HG02970 (cell line): ENCODE data around the gene ZFP64.
"Not testable (repeated sequence)": the region's sequence is repeated elsewhere in the genome, so short reads cannot be mapped to it uniquely, and the experiment has no call there.

Source experiments
- ATAC-seq: cut with Tn5 transposase; IDR thresholded peaks from one replicate; pipeline ENCODE4 v1.9.1; 2021; ENCODE audit warnings: mild to moderate bottlenecking, moderate library complexity, moderate number of reproducible peaks; ENCODE audit not compliant: unreplicated experiment, low FRiP score

The ZFP64 gene

DNA sequence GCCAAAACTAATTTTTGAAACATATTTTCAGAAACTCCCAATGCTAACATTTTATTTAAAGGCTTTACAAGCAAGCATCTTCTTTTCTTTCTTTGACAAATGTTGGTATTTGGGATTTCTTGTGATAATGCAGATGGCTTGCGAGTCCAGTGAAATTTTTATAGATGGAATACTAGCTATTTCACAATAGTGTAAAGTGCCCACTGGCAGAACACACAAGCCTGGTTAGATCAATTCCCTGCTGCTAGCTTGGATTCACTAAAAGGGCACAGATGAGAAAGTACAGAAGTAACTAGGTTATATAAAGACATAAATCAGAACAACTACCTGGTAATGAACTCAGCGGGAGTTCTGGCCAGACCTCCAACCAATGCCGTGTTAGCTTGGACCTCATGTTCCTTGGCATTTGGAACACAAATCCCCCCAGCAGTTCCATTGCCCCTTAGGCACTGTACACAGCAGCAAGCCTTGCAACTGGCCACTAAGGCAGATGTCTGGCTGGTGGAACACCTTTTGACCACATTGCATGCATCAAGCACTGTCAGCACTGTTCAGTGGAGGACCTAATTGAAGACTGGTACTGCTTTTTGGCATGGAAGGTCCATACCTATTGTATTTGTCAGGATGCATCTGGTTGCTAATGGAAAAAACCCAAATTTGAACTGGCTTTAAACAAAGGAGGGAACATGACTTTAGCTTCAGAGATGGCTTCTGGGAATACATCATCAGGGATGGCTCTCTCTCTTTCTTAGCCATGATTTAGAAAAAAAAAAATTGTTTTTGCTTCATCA lies 15.6 kb upstream of the ZFP64 start:
- ATAC-seq, result no peak

DNA sequence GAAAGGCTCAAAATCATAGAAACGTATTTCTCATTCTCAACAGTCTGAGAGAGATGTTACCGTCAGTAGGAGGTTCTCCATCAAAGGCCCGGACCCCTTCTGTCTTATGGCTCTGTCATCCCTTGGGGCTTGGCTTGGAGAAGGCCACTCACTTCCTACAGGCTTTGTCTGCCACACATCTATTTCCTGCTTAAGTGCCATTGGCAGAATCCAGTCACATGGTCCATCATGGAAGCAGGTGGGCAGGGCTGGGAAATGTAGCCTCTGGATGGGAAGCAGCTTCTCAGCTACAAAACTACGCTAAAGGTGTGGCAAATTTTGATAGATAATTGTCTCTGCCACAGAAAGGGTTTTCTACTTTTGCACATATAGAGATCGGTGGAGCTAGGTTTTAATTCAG lies 12.6 kb upstream of the ZFP64 start:
- ATAC-seq, result no peak

- ATAC-seq, result no peak
Measured at GRCh38 chr20:52201395-52201794, 9.8 kb upstream of the ZFP64 start.

GRCh38 chr20:52200870-52201269 lies 9.3 kb upstream of the ZFP64 start:
- no peak for ATAC-seq

DNA sequence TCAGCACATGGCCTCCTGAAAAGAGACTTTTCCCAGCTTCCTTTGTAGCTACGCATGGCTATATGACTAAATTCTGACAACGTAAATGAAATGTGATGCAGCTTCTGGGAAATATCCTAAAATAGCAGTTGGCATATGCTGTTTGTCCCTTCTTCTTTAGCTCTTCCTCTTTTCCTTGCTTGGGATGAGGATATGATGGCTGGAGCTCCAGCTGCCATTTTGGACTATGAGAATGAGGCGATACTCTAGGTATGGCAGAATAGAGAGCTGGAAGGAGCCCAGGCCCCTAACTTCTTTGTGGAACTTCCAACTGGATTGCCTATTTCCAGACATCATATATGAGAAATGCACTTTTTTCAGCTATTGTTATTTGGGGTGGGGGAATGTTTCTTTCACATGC lies 5.3 kb upstream of the ZFP64 start:
- no peak for ATAC-seq

DNA sequence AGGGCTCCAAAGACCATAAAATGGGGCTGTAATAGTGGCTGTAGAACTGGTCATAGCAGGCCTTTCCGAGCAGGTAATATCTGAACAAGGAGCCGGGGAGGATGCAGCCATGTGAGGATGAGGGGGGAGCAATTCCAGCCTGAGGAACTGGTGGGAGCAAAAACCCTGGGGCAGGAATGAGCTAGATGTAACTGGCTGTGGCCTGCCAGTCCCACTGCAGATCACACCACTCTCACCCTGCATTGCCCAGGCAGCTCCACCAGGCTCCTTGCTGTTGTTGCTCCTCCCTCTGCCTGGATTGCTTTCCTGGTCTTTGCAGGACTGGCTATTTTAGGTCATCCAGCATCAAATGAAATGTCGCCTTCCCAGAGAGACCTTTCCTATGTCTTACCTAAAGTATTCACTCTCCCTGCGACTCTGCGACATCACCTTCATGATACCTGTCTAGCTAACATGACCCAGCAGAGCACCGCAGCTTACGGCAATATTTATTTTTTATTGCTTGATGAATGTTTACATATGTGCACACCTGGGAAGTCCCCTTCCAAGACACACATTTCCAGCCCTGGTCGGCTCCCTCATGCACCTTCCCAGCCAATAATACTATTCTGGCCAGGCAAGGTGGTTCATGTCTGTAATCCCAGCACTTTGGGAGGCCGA lies 2.4 kb upstream of the ZFP64 start:
- ATAC-seq, result no peak

GRCh38 chr20:52193133-52193532 lies 1.6 kb upstream of the ZFP64 start:
- no peak for ATAC-seq

DNA sequence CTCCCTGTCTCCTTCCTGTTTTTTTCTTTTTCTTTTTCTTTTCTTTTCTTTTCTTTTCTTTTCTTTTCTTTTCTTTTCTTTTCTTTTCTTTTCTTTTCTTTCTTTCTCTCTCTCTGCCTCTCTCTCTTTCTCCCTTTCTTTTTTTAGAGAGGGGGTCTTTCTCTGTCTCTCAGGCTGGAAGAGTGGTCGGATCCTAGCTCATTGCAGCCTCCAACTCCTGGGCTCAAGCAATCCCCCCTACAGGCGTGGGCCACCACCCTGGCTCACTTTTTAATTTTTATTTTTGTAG lies 1.1 kb upstream of the ZFP64 start:
- not testable (repeated sequence) for ATAC-seq

GRCh38 chr20:52191916-52192718 lies 538 bp upstream of the ZFP64 start:
- peak; percentile 37 for ATAC-seq

GRCh38 chr20:52190437-52191131 lies 995 bp downstream of the ZFP64 start:
- peak; percentile 43 for ATAC-seq

DNA sequence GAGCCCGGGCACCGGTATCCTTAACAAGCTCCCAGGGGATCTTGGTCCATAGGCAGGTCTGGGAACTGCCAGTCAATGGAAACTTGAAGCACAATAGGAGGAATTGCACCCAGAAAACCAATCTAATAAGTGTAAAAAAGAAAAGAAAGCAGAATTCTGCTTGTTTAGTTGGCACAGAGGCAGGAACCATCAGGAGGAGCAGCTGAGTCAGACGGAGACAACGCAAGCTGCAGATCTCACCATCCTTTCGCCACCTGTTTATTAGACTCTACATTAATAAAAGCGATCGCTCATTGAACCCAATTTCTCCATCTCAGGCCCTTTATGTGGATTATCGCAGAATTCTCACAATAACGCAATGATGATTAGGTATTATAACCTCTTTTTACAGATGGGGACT lies 9.8 kb downstream of the ZFP64 start:
- ATAC-seq, result no peak

DNA sequence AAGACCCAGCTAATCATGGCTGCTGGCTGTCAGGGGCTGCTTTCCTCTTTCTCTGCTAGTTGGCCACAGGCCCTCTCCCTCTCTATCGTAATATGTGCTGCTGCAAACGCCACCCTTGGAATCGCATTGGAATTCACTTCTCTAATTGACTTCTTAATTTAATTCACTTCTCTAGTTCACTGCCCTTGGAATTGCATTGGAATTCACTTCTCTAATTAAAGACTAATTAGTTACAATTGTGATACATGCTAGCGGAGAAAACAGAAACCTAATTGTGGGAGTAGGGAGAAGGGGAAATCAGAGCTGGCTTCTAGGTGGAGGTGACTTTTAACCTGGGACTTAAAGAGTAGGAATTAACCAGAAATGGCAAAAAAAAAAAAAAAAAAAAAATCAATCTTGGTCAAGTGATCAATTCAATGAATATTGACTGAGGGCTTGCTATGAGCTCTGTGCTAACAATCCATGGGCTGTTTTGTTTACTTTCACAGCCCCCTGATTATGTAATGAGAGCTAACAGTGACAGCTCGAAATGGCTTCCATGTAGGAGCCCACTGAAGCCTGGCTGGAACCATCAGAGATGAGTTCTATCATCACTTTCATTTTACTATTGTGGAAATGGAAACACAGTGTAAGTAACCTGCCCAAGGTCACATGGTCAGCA lies 11.3 kb downstream of the ZFP64 start:
- no peak for ATAC-seq

- peak; percentile 85 for ATAC-seq
Measured at GRCh38 chr20:52179331-52180179, 12.0 kb downstream of the ZFP64 start.

GRCh38 chr20:52178691-52179090 lies 12.9 kb downstream of the ZFP64 start:
- ATAC-seq, result no peak

DNA sequence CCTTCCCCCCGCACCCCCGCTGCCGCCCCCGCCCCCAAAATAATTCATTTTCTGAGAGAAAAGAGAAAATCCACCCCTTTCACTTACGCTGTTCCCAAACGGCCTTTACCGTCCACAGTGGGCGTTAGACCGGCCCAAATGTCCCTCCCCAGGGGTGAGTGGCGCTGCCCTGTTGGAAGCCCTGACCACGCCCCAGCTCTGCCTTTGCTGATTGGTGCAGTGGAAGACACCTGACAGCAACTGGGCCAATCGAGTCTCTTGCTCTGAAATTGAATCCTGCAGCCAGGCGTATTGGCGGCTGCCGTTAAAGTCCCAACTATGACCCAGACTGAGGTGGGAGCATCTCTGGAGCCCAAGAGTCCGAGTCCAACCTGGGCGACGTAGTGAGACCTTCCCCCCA lies 15.7 kb downstream of the ZFP64 start:
- ATAC-seq, result no peak

DNA sequence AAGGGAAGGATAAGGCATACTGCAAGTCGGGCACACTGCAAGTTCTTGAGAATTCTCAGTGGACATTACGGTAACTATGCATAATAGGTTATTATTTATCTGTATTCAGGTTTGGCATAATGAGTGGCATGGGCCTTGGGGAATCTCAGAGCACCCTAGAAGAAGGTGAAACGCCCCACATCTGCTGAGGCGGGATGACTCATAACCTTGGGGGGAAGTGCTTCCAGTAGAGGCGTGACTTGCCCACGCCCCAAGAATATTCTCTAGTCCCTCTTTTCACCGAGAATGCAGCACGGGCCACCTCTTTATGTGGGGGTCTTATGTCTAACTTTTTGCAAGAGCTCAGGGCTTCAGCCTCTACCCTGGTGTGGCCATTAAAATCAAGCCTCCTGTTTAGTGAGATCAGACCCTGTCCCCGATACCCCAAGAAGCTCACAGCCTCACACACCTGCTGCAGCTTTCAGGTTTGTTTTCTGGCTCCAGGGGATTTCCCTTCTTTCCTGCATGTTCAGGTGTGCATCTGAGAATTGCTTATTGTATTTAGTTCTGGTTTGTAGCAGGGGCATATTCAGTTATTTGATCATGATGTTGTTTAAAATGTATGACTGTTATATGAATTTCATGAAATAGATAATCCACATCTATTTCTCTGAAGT lies 19.1 kb downstream of the ZFP64 start:
- ATAC-seq, result peak; percentile 51

DNA sequence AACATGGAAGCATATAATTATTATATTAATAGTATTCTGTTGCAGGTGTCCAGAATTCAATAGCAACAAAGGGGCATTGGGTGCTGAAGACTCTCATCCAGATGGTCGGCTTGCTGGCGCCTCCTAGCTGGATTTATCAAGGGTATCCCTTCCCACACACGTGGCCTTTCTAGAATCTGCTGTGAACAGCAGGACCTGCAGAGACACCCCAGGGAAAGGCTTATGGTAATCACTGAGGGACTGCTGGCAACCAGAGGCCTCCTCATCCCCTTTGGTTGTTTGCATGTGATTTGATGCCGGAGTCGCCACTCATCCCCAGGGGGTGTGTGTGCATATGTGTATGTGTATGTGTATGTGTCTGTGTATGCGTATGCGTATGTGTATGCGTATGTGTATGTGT lies 20.6 kb downstream of the ZFP64 start:
- ATAC-seq, result no peak

DNA sequence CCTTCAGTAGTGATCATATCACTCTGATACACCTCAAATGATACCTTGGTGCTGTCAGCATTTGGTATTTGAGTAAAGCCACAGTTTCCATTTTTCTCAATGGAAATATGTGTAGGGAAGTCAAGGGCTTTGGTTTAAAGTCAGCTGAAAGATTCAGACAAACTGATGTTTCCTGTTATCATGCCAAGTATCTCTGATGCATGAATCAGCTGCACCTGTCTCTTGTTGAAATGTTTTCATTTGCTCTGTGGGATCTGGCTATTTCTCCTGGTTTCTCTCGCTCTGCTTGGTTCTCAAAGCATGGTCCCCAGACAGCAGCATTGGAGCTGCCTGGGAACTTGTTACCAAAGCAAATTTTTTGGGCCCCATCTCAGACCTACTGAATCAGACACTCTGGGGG lies 23.5 kb downstream of the ZFP64 start:
- no peak for ATAC-seq

DNA sequence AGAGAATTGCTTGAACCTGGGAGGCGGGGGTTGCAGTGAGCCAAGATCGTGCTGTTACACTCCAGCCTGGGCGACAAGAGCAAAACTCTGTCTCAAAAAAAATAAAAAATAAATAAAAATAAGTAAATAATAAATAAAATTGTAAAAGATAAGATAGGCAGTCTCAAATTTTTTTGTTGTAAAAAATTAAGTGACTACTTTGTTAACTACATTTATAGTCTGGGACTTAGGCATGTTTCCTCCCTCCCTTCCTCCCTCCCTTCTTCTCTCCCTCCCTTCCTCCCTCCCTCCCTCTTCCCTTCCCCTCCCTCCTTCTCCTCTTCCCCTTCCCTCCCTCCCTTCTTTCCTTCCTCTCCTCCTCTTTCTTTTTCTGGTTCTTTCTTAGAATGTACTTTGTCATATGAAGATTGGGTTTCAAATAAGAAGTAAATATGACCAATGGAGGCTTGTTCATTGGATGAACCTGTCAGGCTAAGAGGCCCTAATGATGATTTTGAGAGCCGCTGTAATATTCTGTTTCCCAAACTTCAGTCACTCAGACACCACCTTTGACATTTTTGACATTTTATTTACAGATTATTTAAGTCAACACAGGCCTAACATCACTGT lies 24.2 kb downstream of the ZFP64 start:
- no peak for ATAC-seq
